ENCODE measurements around the gene PDE8A. TPM values are rescaled to one million over a fixed set of nuclear protein-coding genes. Genes with fewer than 3 reads are reported as not detected.

The PDE8A gene
- total and polyA plus RNA-seq, 3 donors from 2014 or later: 27.8 to 67.8 (median 67.3) TPM

GRCh38 chr15:85031086-85031943, 49.7 kb downstream of the PDE8A start:
- no peaks in the 10 kb centered on the region for H3K27me3 ChIP-seq
- H3K4me3 ChIP-seq: no peak overlapping the region
- H3K27ac ChIP-seq: no peak overlapping the region
- H3K4me1 ChIP-seq: peaks cover 11% of the 10 kb centered on the region
- H3K9me3 ChIP-seq: no peaks in the 10 kb centered on the region
- 86 to 89% methylated on average over 6 of the region's 6 CpGs for WGBS, 2 donors
- no peak for DNase-seq
- intact Hi-C loops (cut with DNase I; ENCODE audit: low total_unique reads): no loop called here
- no peak for TF ChIP-seq POLR2A (IDR thresholded peaks at IDR 0.05)
- TF ChIP-seq, protein P1, sequence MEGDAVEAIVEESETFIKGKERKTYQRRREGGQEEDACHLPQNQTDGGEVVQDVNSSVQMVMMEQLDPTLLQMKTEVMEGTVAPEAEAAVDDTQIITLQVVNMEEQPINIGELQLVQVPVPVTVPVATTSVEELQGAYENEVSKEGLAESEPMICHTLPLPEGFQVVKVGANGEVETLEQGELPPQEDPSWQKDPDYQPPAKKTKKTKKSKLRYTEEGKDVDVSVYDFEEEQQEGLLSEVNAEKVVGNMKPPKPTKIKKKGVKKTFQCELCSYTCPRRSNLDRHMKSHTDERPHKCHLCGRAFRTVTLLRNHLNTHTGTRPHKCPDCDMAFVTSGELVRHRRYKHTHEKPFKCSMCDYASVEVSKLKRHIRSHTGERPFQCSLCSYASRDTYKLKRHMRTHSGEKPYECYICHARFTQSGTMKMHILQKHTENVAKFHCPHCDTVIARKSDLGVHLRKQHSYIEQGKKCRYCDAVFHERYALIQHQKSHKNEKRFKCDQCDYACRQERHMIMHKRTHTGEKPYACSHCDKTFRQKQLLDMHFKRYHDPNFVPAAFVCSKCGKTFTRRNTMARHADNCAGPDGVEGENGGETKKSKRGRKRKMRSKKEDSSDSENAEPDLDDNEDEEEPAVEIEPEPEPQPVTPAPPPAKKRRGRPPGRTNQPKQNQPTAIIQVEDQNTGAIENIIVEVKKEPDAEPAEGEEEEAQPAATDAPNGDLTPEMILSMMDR (IDR thresholded peaks at IDR 0.05): no peak
- no peaks in the 10 kb centered on the region for H3K36me3 ChIP-seq (ENCODE audit: low read depth, missing control alignments)

DNA sequence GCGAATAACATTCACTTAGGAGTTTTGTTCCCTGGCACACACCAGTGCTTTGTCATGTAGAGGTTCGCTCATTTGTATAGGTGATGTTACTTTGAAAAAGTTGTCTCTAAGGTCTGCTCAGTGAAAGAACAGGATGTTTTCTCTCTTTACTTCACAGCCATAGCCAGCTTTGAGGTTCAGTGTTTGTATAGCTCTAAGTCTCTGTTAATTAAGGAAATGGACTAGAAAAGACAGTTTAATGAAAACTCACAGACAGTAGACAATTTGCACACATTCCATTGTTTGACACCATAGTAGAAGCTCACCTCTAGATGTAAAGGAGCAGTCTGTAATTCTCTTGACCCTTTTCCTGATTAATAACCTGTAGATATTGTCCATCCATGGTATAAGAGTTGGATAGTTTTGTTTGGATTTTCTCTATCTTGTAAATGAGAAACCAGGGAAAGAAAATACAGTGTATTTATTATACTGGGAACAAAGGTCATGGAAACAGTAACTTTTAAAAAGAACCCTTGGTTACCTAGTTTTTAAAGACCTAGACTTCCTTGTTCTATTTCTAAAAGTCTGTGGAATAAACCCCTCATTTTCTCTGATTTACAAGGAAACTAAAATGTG, 50.4 kb downstream of the PDE8A start:
- peaks cover 3% of the 10 kb centered on the region for H3K4me1 ChIP-seq
- intact Hi-C loops (cut with DNase I; ENCODE audit: low total_unique reads): no loop called here
- H3K27ac ChIP-seq: no peak overlapping the region

GRCh38 chr15:85033148-85033547, 51.5 kb downstream of the PDE8A start:
- DNase-seq: no peak
- WGBS, 2 donors: 58 to 59% methylated on average over 1 of the region's 1 CpG
- Histone ChIP-seq H3K9me3 (no peaks in the 10 kb centered on the region), H3K4me3 (no peak overlapping the region), H3K36me3 (ENCODE audit: low read depth, missing control alignments) (no peaks in the 10 kb centered on the region), H3K27me3 (no peaks in the 10 kb centered on the region), H3K27ac (no peak overlapping the region), H3K4me1 (no peaks in the 10 kb centered on the region)
- no peak for TF ChIP-seq POLR2A (IDR thresholded peaks at IDR 0.05)
- TF ChIP-seq, protein P1 (IDR thresholded peaks at IDR 0.05): no peak
- intact Hi-C loops (cut with DNase I; ENCODE audit: low total_unique reads): no loop called here

More for the DNA sequence above, 50.4 kb downstream of the PDE8A start:
- H3K9me3 ChIP-seq: no peaks in the 10 kb centered on the region
- 65 to 74% methylated on average over 2 of the region's 2 CpGs for whole genome bisulfite sequencing, 2 donors
- no peak for DNase-seq
- TF ChIP-seq, protein P1 (IDR thresholded peaks at IDR 0.05): no peak
- no peak for TF ChIP-seq POLR2A (IDR thresholded peaks at IDR 0.05)
- no peaks in the 10 kb centered on the region for H3K27me3 ChIP-seq
- H3K4me3 ChIP-seq: no peak overlapping the region
- no peaks in the 10 kb centered on the region for H3K36me3 ChIP-seq (ENCODE audit: low read depth, missing control alignments)

GRCh38 chr15:85034276-85034675, 52.6 kb downstream of the PDE8A start:
- H3K4me1 ChIP-seq: no peaks in the 10 kb centered on the region
- TF ChIP-seq, protein P1 (IDR thresholded peaks at IDR 0.05): no peak
- TF ChIP-seq POLR2A (IDR thresholded peaks at IDR 0.05): no peak
- no peak overlapping the region for H3K4me3 ChIP-seq
- intact Hi-C loops (cut with DNase I; ENCODE audit: low total_unique reads): no loop called here
- H3K27ac ChIP-seq: no peak overlapping the region
- H3K27me3 ChIP-seq: no peaks in the 10 kb centered on the region
- H3K9me3 ChIP-seq: no peaks in the 10 kb centered on the region
- WGBS, 2 donors: 89 to 96% methylated on average over 5 of the region's 5 CpGs
- no peak for DNase-seq
- no peaks in the 10 kb centered on the region for H3K36me3 ChIP-seq (ENCODE audit: low read depth, missing control alignments)
